OCI-LY1 (cell line): ENCODE data around the gene ALDH1A2.

Experiments
- H2AFZ ChIP-seq: fragments of 200-600 bp; sonication (generic), shearing (Covaris generic); 2 replicates; pipeline ENCODE4 v1.6.0; 2014; ENCODE audit warnings: antibody characterized with exemption, mild to moderate bottlenecking, low read length
- H3F3A ChIP-seq: fragments of 200-600 bp; sonication (generic), shearing (Covaris generic); 2 replicates; pipeline ENCODE4 v1.6.0; 2014; ENCODE audit warnings: mild to moderate bottlenecking, antibody characterized with exemption, low read length, moderate library complexity; ENCODE audit not compliant: insufficient read depth
- H3K27ac ChIP-seq: fragments of 200-600 bp; sonication (generic); 2 replicates; pipeline ENCODE4 v1.5.1; 2014; ENCODE audit warnings: low read length, mixed run types, mild to moderate bottlenecking, low read depth; ENCODE audit not compliant: poor library complexity, severe bottlenecking
- H3K27me3 ChIP-seq: fragments of 200-600 bp; sonication (generic); 2 replicates; pipeline ENCODE4 v1.6.0; 2014; ENCODE audit warnings: antibody characterized with exemption, mild to moderate bottlenecking, low read length, moderate library complexity; ENCODE audit not compliant: insufficient read depth
- H3K36me3 ChIP-seq: fragments of 200-600 bp; sonication (generic); 2 replicates; pipeline ENCODE4 v1.6.1; 2014; ENCODE audit warnings: mild to moderate bottlenecking, antibody characterized with exemption, low read length, moderate library complexity, mixed read lengths; ENCODE audit not compliant: insufficient read depth
- H3K4me1 ChIP-seq: fragments of 200-600 bp; sonication (generic); 2 replicates; pipeline ENCODE4 v1.5.1; 2014; ENCODE audit warnings: mild to moderate bottlenecking, low read length, moderate library complexity; ENCODE audit not compliant: insufficient read depth, severe bottlenecking
- H3K4me2 ChIP-seq: fragments of 200-600 bp; sonication (generic), shearing (Covaris generic); 2 replicates; pipeline ENCODE4 v1.6.1; 2014; ENCODE audit warnings: low read length
- H3K4me3 ChIP-seq: fragments of 200-600 bp; sonication (generic); 2 replicates; pipeline ENCODE4 v1.5.1; 2014; ENCODE audit warnings: low read length, low read depth, mild to moderate bottlenecking, mixed read lengths; ENCODE audit not compliant: poor library complexity, severe bottlenecking
- H3K79me2 ChIP-seq: fragments of 200-600 bp; shearing (Covaris generic); 2 replicates; pipeline ENCODE4 v1.6.1; 2016; ENCODE audit warnings: mixed run types, low read length, mixed read lengths; ENCODE audit not compliant: insufficient read depth
- H3K9ac ChIP-seq: fragments of 200-600 bp; sonication (generic), shearing (Covaris generic); 2 replicates; pipeline ENCODE4 v1.6.1; 2014; ENCODE audit warnings: mild to moderate bottlenecking, low read length, mixed read lengths
- H3K9me2 ChIP-seq: fragments of 200-600 bp; sonication (generic), shearing (Covaris generic); 2 replicates; pipeline ENCODE4 v1.6.1; 2014; ENCODE audit warnings: low read depth, mild to moderate bottlenecking, low read length, mixed read lengths
- H3K9me3 ChIP-seq: fragments of 200-600 bp; shearing (Covaris generic); 2 replicates; pipeline ENCODE4 v1.6.1; 2014; ENCODE audit warnings: low read length, mixed read lengths
- H4K20me1 ChIP-seq: fragments of 200-600 bp; sonication (generic), shearing (Covaris generic); 2 replicates; pipeline ENCODE4 v1.6.0; 2016; ENCODE audit warnings: mild to moderate bottlenecking, low read length; ENCODE audit not compliant: insufficient read depth
- CTCF ChIP-seq: fragments of 200-600 bp; sonication (generic), shearing (Covaris generic); IDR thresholded peaks from 2 replicates; pipeline ENCODE4 v1.5.1; 2017; ENCODE audit warnings: mild to moderate bottlenecking, antibody characterized with exemption, low read length, moderate library complexity, mixed read lengths
- EZH2 ChIP-seq: fragments of 200-600 bp; sonication (generic), shearing (Covaris generic); IDR thresholded peaks from 2 replicates; pipeline ENCODE4 v1.8.0; 2017; ENCODE audit warnings: borderline replicate concordance, mixed run types, mild to moderate bottlenecking, antibody characterized with exemption, low read length, moderate library complexity, mixed read lengths

ALDH1A2 gene

GRCh38 chr15:57921371-57921770 lies 144.1 kb downstream of the ALDH1A2 start:
- Histone ChIP-seq H3K27me3 (peaks cover 4% of the 10 kb centered on the region; the same call in 1 of the 2 replicates), H3K9me2 (no peaks in the 10 kb centered on the region), H3K36me3 (no peaks in the 10 kb centered on the region), H3F3A (no peaks in the 10 kb centered on the region), H3K9me3 (no peaks in the 10 kb centered on the region), H3K27ac (no peak overlapping the region), H3K4me3 (no peak overlapping the region), H3K4me1 (no peaks in the 10 kb centered on the region), H3K4me2 (no peak overlapping the region), H4K20me1 (no peaks in the 10 kb centered on the region), H3K9ac (no peak overlapping the region), H3K79me2 (no peaks in the 10 kb centered on the region), H2AFZ (no peak overlapping the region)
- TF ChIP-seq EZH2 (no peak), CTCF (no peak)

- Histone ChIP-seq H4K20me1 (no peaks in the 10 kb centered on the region), H3K4me1 (no peaks in the 10 kb centered on the region), H3F3A (no peaks in the 10 kb centered on the region), H2AFZ (no peak overlapping the region), H3K27me3 (peaks cover 4% of the 10 kb centered on the region; the same call in 1 of the 2 replicates), H3K4me2 (no peak overlapping the region), H3K9me2 (no peaks in the 10 kb centered on the region), H3K9me3 (no peaks in the 10 kb centered on the region), H3K4me3 (no peak overlapping the region), H3K36me3 (no peaks in the 10 kb centered on the region), H3K79me2 (no peaks in the 10 kb centered on the region), H3K27ac (no peak overlapping the region), H3K9ac (no peak overlapping the region)
- TF ChIP-seq EZH2 (no peak), CTCF (no peak)
Observed at GRCh38 chr15:57920911-57921310, 144.6 kb downstream of the ALDH1A2 start.

- Histone ChIP-seq H3K36me3 (no peaks in the 10 kb centered on the region), H3K4me2 (no peak overlapping the region), H3K27me3 (peaks cover 4% of the 10 kb centered on the region; the same call in 1 of the 2 replicates)
Observed at GRCh38 chr15:57919754-57920153, 145.8 kb downstream of the ALDH1A2 start.

More at GRCh38 chr15:57919754-57920153, 145.8 kb downstream of the ALDH1A2 start:
- no peak for TF ChIP-seq EZH2
- TF ChIP-seq CTCF: no peak
- no peak overlapping the region for H3K27ac ChIP-seq
- no peaks in the 10 kb centered on the region for H3K9me2 ChIP-seq
- no peaks in the 10 kb centered on the region for H3K79me2 ChIP-seq
- H3K4me3 ChIP-seq: no peak overlapping the region
- no peak overlapping the region for H3K9ac ChIP-seq
- H3K9me3 ChIP-seq: no peaks in the 10 kb centered on the region
- no peaks in the 10 kb centered on the region for H3K4me1 ChIP-seq
- no peaks in the 10 kb centered on the region for H4K20me1 ChIP-seq
- no peaks in the 10 kb centered on the region for H3F3A ChIP-seq
- H2AFZ ChIP-seq: no peak overlapping the region
